22Rv1 (cell line): Measurements from ENCODE around the gene CAMTA1.

ENCODE experiments used
- ZFX ChIP-seq: fragments of 450-650 bp; IDR thresholded peaks from 2 replicates; pipeline ENCODE4 v1.6.1; 2017; ENCODE audit warnings: antibody characterized with exemption, borderline replicate concordance
- TF ChIP-seq, protein P1 (sequence below): fragments of 450-650 bp; IDR thresholded peaks from 2 replicates; pipeline ENCODE4 v1.5.1; 2017; ENCODE audit warnings: mild to moderate bottlenecking

DNA sequence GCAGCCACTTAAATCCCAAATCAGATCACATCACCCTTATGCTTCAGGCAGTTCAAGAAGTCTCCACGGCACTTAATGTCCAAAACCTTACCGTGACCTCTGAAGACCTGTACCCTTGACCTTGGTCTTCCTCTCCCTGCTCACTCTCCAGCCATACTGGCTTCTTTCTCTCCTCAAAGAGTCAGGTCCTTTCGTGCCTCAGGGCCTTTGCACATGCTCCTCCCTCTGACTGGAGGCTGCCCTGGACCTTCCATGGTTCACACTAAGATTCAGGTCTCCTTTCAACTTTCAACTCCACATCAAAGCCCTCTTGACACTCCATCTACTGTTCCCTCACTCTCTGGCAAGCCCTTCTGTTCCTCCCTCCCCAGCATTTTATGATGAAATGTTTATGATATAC is 695.9 kb downstream of the CAMTA1 start:
- TF ChIP-seq, protein P1, sequence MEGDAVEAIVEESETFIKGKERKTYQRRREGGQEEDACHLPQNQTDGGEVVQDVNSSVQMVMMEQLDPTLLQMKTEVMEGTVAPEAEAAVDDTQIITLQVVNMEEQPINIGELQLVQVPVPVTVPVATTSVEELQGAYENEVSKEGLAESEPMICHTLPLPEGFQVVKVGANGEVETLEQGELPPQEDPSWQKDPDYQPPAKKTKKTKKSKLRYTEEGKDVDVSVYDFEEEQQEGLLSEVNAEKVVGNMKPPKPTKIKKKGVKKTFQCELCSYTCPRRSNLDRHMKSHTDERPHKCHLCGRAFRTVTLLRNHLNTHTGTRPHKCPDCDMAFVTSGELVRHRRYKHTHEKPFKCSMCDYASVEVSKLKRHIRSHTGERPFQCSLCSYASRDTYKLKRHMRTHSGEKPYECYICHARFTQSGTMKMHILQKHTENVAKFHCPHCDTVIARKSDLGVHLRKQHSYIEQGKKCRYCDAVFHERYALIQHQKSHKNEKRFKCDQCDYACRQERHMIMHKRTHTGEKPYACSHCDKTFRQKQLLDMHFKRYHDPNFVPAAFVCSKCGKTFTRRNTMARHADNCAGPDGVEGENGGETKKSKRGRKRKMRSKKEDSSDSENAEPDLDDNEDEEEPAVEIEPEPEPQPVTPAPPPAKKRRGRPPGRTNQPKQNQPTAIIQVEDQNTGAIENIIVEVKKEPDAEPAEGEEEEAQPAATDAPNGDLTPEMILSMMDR: no peak
- TF ChIP-seq ZFX: no peak
